Activated T-cell treated with anti-CD3 and anti-CD28 coated beads, Interleukin-2, amount 50 U/mL, for 24 hours (primary cell): ENCODE measurements around the gene GRIP1.

Experiments
- DNase-seq: peaks from one replicate; pipeline ENCODE4 v3.0.0-alpha.2; 2020
- H3K27ac Mint-ChIP-seq: 2 replicates; pipeline ENCODE4 v1.8.0; 2020; ENCODE audit warnings: mild to moderate bottlenecking, mixed read lengths
- H3K27me3 Mint-ChIP-seq: 2 replicates; pipeline ENCODE4 v1.8.0; 2020; ENCODE audit warnings: mixed read lengths
- H3K36me3 Mint-ChIP-seq: 2 replicates; pipeline ENCODE4 v1.8.0; 2020; ENCODE audit warnings: low read depth, mixed read lengths
- H3K4me1 Mint-ChIP-seq: 2 replicates; pipeline ENCODE4 v1.8.0; 2020; ENCODE audit warnings: low read depth, mixed read lengths
- H3K4me3 Mint-ChIP-seq: 2 replicates; pipeline ENCODE4 v1.8.0; 2020; ENCODE audit warnings: mild to moderate bottlenecking, moderate library complexity, mixed read lengths
- H3K9me3 Mint-ChIP-seq: 2 replicates; pipeline ENCODE4 v1.8.0; 2020; ENCODE audit warnings: mixed read lengths

Gene GRIP1

GRCh38 chr12:66417217-66417616, 261.7 kb downstream of the GRIP1 start:
- no peak for DNase-seq
- Mint-ChIP-seq H3K9me3 (no peaks in the 10 kb centered on the region), H3K27me3 (peaks cover 13% of the 10 kb centered on the region), H3K36me3 (no peaks in the 10 kb centered on the region), H3K27ac (no peak overlapping the region), H3K4me1 (no peaks in the 10 kb centered on the region), H3K4me3 (no peak overlapping the region)

GRCh38 chr12:66409195-66409871, 269.5 kb downstream of the GRIP1 start:
- no peak overlapping the region for H3K27ac Mint-ChIP-seq
- H3K36me3 Mint-ChIP-seq, result no peaks in the 10 kb centered on the region
- DNase-seq, result no peak
- no peaks in the 10 kb centered on the region for H3K9me3 Mint-ChIP-seq
- no peaks in the 10 kb centered on the region for H3K4me1 Mint-ChIP-seq
- no peak overlapping the region for H3K4me3 Mint-ChIP-seq
- H3K27me3 Mint-ChIP-seq, result peaks cover 22% of the 10 kb centered on the region

- no peaks in the 10 kb centered on the region for H3K36me3 Mint-ChIP-seq
- no peak overlapping the region for H3K27ac Mint-ChIP-seq
- H3K4me1 Mint-ChIP-seq, result no peaks in the 10 kb centered on the region
- no peak for DNase-seq
- H3K9me3 Mint-ChIP-seq, result no peaks in the 10 kb centered on the region
- H3K27me3 Mint-ChIP-seq, result peaks cover 2% of the 10 kb centered on the region
- no peak overlapping the region for H3K4me3 Mint-ChIP-seq
These were observed 273.5 kb downstream of the GRIP1 start for GRCh38 chr12:66405395-66405794.

DNA sequence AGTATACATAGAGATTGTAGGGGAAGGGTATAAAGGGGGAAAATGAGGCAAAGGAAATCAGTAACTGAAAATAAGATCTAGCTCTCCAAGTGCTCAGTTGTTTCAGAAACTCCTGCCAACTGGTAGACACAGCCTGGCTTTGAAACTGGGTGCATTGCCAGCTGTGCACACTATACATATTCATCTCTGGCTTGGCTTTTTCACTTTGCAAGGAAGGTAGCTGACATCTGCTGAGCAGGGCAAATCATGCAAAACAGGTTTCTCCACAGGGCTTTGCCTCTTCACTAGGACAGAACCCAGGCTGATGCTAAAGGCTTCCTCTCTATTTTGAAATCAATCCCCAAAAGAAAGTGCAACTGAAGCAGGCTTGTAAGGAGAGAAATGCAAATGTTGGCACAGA, 275.1 kb downstream of the GRIP1 start:
- Mint-ChIP-seq H3K9me3 (no peaks in the 10 kb centered on the region), H3K36me3 (no peaks in the 10 kb centered on the region), H3K27ac (no peak overlapping the region), H3K27me3 (no peaks in the 10 kb centered on the region), H3K4me1 (no peaks in the 10 kb centered on the region), H3K4me3 (no peak overlapping the region)
- no peak for DNase-seq

GRCh38 chr12:66399911-66400306, 279.0 kb downstream of the GRIP1 start:
- Mint-ChIP-seq H3K9me3 (no peaks in the 10 kb centered on the region), H3K27ac (no peak overlapping the region), H3K27me3 (peaks cover 17% of the 10 kb centered on the region), H3K36me3 (no peaks in the 10 kb centered on the region), H3K4me1 (peaks cover 1% of the 10 kb centered on the region), H3K4me3 (no peak overlapping the region)
- no peak for DNase-seq

GRCh38 chr12:66398931-66399910, 279.7 kb downstream of the GRIP1 start:
- no peak overlapping the region for H3K27ac Mint-ChIP-seq
- H3K4me1 Mint-ChIP-seq, result peaks cover 6% of the 10 kb centered on the region
- H3K4me3 Mint-ChIP-seq, result no peak overlapping the region
- no peaks in the 10 kb centered on the region for H3K36me3 Mint-ChIP-seq
- no peak for DNase-seq
- peaks cover 24% of the 10 kb centered on the region for H3K27me3 Mint-ChIP-seq
- no peaks in the 10 kb centered on the region for H3K9me3 Mint-ChIP-seq

DNA sequence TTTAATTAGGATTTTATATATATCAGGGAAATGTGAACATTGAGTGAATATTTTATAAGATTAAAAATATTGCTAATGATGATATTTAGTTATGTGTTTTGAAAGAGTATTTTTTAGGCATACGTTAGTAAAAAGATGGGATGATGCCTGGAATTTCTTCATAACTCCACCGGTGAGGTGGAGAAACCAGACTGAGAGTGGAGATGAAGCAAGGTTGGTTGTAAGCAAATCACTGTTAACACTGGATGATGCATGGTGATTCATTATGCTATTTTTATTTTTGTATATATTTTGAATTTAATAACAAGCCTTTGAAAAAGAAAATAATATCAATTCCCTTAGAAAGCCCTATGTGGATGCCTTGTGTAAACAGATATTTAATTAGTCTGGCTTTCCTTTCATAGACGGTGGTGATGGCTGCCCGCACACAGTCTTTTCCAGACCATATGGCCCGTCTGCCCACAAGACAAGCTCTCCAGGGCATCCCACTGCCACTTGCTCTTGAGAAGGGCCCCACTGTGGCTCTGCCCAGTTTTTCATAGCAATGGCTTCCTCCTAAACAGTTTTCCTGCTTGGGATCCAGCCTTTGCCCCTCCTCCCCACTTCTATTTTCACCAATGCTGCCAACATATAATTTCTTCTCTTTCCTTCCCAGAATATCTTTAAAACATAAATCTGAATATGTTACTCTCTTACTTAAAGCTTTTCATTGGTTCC, 281.1 kb downstream of the GRIP1 start:
- no peak for DNase-seq
- no peak overlapping the region for H3K4me3 Mint-ChIP-seq
- H3K36me3 Mint-ChIP-seq, result no peaks in the 10 kb centered on the region
- H3K4me1 Mint-ChIP-seq, result peaks cover 16% of the 10 kb centered on the region
- H3K27me3 Mint-ChIP-seq, result peaks cover 32% of the 10 kb centered on the region
- no peaks in the 10 kb centered on the region for H3K9me3 Mint-ChIP-seq
- H3K27ac Mint-ChIP-seq, result no peak overlapping the region

GRCh38 chr12:66393890-66394289, 285.0 kb downstream of the GRIP1 start:
- Mint-ChIP-seq H3K9me3 (no peaks in the 10 kb centered on the region), H3K27ac (no peak overlapping the region), H3K36me3 (no peaks in the 10 kb centered on the region), H3K4me1 (peaks cover 16% of the 10 kb centered on the region), H3K4me3 (no peak overlapping the region), H3K27me3 (peaks cover 44% of the 10 kb centered on the region)
- no peak for DNase-seq

- Mint-ChIP-seq H3K4me3 (no peak overlapping the region), H3K27me3 (peaks cover 44% of the 10 kb centered on the region), H3K9me3 (no peaks in the 10 kb centered on the region), H3K27ac (no peak overlapping the region), H3K4me1 (peaks cover 16% of the 10 kb centered on the region), H3K36me3 (no peaks in the 10 kb centered on the region)
- DNase-seq, result no peak
These were observed 286.5 kb downstream of the GRIP1 start for GRCh38 chr12:66392266-66392915.

DNA sequence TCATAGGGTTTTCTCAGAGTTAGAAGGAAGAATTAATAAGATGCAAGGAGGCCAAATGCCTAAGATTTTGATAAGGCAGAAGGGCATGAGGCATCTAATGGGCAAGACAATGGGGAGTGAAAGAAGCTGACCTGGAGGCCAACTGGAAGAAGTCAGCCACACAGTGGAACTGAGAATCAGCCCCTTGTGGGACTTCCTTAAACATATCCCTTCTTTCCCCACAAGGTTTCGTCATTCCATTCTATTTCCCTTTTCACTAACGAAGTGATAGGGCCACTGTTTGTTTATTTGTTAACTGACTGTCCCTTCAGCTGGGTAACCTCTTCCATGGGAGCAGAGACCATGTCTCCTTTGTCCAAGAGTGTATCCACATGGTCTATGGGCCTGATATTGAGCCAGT, 290.4 kb downstream of the GRIP1 start:
- no peak for DNase-seq
- Mint-ChIP-seq H3K9me3 (no peaks in the 10 kb centered on the region), H3K27me3 (peaks cover 15% of the 10 kb centered on the region), H3K4me3 (no peak overlapping the region), H3K4me1 (peaks cover 3% of the 10 kb centered on the region), H3K27ac (no peak overlapping the region), H3K36me3 (no peaks in the 10 kb centered on the region)

DNA sequence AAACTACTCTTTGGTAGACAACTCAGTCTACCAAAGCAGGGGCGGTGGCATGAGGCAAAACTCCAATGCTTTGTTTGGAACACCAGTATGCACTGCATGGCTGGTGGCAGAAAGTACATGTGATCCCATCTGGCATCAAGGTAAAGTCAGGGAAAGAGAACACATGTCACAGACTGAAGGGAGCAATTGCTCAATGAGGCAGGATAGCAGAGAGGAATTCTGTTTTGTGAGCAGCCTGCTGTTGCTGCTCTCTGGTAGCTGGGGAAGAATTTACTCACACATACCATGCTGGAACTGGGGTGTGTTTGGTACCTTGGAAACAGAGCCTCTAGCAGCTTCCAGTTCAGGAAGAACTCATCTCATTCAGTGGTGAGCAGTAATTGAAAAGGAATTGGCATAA, 291.8 kb downstream of the GRIP1 start:
- Mint-ChIP-seq H3K27me3 (peaks cover 8% of the 10 kb centered on the region), H3K27ac (no peak overlapping the region), H3K4me3 (no peak overlapping the region), H3K9me3 (no peaks in the 10 kb centered on the region), H3K4me1 (no peaks in the 10 kb centered on the region), H3K36me3 (no peaks in the 10 kb centered on the region)
- no peak for DNase-seq

DNA sequence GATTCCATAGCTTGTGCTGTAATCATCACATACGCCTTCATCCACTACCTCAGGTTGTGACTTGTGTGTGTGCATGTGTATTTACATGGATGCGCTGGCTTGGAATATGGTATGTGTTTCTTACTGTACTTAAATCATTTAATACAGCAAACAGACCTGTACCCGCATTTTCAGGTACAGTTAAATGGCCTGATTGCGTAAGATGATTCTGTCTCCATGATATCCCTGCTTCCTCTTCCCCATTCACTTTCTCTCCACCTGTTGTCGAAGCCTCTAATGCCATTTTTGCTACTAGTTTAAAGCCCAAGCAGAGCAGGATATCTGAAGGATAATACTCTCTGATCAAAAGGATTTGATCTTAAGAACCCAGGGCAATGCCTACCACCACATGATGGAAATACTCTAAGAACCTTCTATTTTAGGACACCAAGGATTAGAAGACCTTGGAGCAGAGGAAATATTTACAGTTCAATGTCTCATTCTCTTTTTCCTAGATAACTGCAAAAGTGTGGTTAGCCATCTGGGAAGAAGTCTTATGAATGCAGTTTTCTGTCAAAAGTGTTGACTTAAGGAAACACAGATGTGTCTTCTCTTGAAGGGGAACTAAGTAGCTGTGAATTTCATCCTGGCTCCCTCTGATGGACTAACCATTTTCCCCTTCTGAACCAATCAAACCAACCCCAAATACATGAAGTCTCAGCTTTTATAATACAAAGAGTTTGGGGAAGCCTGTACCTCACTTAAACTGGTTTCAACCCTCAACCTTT, 297.9 kb downstream of the GRIP1 start:
- Mint-ChIP-seq H3K27ac (no peak overlapping the region), H3K4me1 (no peaks in the 10 kb centered on the region), H3K4me3 (no peak overlapping the region), H3K27me3 (no peaks in the 10 kb centered on the region), H3K9me3 (no peaks in the 10 kb centered on the region), H3K36me3 (peaks cover 6% of the 10 kb centered on the region)
- no peak for DNase-seq

DNA sequence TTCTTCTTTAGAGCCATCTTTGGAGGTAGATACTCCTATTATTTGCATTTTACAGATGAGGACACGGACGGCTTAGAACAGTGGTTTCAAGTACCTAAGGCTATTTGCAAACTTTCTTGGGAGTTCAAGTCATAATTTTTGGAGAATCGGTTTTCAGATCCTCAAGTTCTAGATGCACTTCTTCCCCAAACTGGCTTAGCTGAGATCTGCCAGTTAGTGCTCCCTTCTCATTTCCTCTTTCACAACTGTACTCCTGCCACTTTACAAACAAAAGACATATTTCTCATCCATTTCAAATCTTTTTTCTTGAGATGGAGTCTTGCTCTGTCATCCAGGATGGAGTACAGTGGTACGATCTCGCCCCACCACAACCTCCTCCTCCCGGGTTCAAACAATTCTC, 299.3 kb downstream of the GRIP1 start:
- DNase-seq, result no peak
- H3K4me1 Mint-ChIP-seq, result no peaks in the 10 kb centered on the region
- H3K9me3 Mint-ChIP-seq, result no peaks in the 10 kb centered on the region
- H3K36me3 Mint-ChIP-seq, result peaks cover 6% of the 10 kb centered on the region
- H3K4me3 Mint-ChIP-seq, result no peak overlapping the region
- H3K27ac Mint-ChIP-seq, result no peak overlapping the region
- no peaks in the 10 kb centered on the region for H3K27me3 Mint-ChIP-seq

- peaks cover 12% of the 10 kb centered on the region for H3K36me3 Mint-ChIP-seq
- no peak overlapping the region for H3K4me3 Mint-ChIP-seq
- H3K9me3 Mint-ChIP-seq, result no peaks in the 10 kb centered on the region
- no peaks in the 10 kb centered on the region for H3K27me3 Mint-ChIP-seq
- DNase-seq, result no peak
- no peak overlapping the region for H3K27ac Mint-ChIP-seq
- H3K4me1 Mint-ChIP-seq, result no peaks in the 10 kb centered on the region
These were observed 303.3 kb downstream of the GRIP1 start for GRCh38 chr12:66375560-66375959.
